Measurements from ENCODE around the gene GPRC5B. TPM values are rescaled to one million over a fixed set of nuclear protein-coding genes. Genes with fewer than 3 reads are reported as not detected.

The GPRC5B gene
- total and polyA plus RNA-seq, 9 donors: 24.3 to 99.9 (median 46.9) TPM

DNA sequence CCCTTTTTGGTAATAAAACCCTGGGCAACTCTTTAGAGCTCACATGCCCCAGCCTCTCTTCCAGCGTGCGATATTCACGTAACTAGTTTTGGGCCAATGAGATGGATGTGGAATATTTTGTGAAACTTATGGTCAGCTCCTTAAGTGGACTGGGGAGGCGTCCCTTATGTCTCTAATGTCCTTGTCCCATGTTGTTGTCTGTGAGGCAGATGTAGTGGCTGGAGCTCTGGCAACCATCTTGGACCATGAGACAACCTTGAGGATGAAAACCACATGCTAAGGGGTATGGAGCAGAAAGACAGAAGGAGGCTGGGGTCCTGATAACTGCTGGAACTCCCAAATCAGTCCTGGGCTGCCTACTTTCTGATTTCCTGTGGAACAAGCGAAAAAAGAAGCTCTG is 31.4 kb upstream of the GPRC5B start:
- DNase-seq: no peak
- Histone ChIP-seq H3K4me3 (no peak overlapping the region), H3K4me1 (ENCODE audit: insufficient read depth) (no peaks in the 10 kb centered on the region), H3K36me3 (no peaks in the 10 kb centered on the region), H3K27ac (no peak overlapping the region), H3K9me3 (no peaks in the 10 kb centered on the region), H3K27me3 (no peaks in the 10 kb centered on the region)
- intact Hi-C loops (cut with DNase I): loop anchor here in 1 of 4 donors (10.0 kb wide), 1 partner anchor 449 kb away; no protein-coding TSS in a partner anchor
- TF ChIP-seq, protein P1, sequence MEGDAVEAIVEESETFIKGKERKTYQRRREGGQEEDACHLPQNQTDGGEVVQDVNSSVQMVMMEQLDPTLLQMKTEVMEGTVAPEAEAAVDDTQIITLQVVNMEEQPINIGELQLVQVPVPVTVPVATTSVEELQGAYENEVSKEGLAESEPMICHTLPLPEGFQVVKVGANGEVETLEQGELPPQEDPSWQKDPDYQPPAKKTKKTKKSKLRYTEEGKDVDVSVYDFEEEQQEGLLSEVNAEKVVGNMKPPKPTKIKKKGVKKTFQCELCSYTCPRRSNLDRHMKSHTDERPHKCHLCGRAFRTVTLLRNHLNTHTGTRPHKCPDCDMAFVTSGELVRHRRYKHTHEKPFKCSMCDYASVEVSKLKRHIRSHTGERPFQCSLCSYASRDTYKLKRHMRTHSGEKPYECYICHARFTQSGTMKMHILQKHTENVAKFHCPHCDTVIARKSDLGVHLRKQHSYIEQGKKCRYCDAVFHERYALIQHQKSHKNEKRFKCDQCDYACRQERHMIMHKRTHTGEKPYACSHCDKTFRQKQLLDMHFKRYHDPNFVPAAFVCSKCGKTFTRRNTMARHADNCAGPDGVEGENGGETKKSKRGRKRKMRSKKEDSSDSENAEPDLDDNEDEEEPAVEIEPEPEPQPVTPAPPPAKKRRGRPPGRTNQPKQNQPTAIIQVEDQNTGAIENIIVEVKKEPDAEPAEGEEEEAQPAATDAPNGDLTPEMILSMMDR (IDR thresholded peaks at IDR 0.05): no peak
- TF ChIP-seq EP300 (IDR thresholded peaks at IDR 0.05): no peak
- TF ChIP-seq POLR2A (IDR thresholded peaks at IDR 0.05): no peak
- 84 to 87% (median 86%) methylated on average over 5 of the region's 5 CpGs for WGBS, 3 donors

DNA sequence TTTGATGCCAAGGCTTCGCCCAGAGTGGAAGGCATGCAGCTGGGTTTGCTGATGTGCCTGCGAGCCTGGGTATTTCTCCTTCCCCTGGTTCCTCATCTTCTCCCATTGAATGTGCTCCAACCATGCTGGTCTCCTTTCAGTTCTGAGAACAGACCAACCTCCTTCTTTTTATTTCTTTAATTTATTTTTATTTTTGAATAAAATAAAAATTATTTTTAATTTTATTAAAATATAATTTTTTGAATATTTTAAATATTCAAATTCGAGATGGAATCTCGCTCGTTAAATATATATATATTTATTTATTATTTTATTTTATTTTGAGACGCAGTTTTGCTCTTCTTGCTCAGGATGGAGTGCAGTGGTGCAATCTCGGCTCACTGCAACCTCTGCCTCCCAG is 30.2 kb upstream of the GPRC5B start:
- TF ChIP-seq POLR2A (IDR thresholded peaks at IDR 0.05): no peak
- TF ChIP-seq, protein P1 (IDR thresholded peaks at IDR 0.05): no peak
- no peak for TF ChIP-seq EP300 (IDR thresholded peaks at IDR 0.05)
- no peaks in the 10 kb centered on the region for H3K9me3 ChIP-seq
- no peaks in the 10 kb centered on the region for H3K27me3 ChIP-seq
- H3K4me3 ChIP-seq: no peak overlapping the region
- DNase-seq: no peak
- H3K4me1 ChIP-seq (ENCODE audit: insufficient read depth): no peaks in the 10 kb centered on the region
- intact Hi-C loops (cut with DNase I): loop anchor here in 1 of 4 donors (10.0 kb wide), 1 partner anchor 450 kb away; no protein-coding TSS in a partner anchor
- WGBS, 3 donors: 87 to 91% (median 89%) methylated on average over 7 of the region's 7 CpGs
- no peaks in the 10 kb centered on the region for H3K36me3 ChIP-seq
- no peak overlapping the region for H3K27ac ChIP-seq

DNA sequence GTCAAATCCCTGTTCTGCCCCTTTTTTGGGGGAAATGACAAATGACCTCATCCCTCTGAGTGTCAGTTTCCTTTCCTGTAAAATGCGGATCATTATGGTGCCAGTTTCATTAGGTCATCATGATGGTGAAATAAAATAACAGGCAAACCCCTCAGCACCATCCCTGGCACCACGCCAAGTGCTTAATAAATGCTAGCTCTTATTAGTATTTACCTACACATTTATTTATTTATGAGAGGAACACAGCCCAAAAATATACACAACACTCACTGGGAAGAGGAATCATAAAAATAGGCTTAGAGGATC is 28.6 kb upstream of the GPRC5B start:
- Histone ChIP-seq H3K9me3 (no peaks in the 10 kb centered on the region), H3K27me3 (no peaks in the 10 kb centered on the region), H3K4me3 (no peak overlapping the region), H3K4me1 (ENCODE audit: insufficient read depth) (no peaks in the 10 kb centered on the region), H3K36me3 (no peaks in the 10 kb centered on the region), H3K27ac (no peak overlapping the region)
- WGBS, 3 donors: 41 to 57% (median 53%) methylated on average over 2 of the region's 2 CpGs
- TF ChIP-seq EP300 (IDR thresholded peaks at IDR 0.05) (no peak), POLR2A (IDR thresholded peaks at IDR 0.05) (no peak)
- TF ChIP-seq, protein P1 (IDR thresholded peaks at IDR 0.05): no peak
- intact Hi-C loops (cut with DNase I): loop anchor here in 1 of 4 donors (10.0 kb wide), 1 partner anchor 452 kb away; no protein-coding TSS in a partner anchor
- no peak for DNase-seq

DNA sequence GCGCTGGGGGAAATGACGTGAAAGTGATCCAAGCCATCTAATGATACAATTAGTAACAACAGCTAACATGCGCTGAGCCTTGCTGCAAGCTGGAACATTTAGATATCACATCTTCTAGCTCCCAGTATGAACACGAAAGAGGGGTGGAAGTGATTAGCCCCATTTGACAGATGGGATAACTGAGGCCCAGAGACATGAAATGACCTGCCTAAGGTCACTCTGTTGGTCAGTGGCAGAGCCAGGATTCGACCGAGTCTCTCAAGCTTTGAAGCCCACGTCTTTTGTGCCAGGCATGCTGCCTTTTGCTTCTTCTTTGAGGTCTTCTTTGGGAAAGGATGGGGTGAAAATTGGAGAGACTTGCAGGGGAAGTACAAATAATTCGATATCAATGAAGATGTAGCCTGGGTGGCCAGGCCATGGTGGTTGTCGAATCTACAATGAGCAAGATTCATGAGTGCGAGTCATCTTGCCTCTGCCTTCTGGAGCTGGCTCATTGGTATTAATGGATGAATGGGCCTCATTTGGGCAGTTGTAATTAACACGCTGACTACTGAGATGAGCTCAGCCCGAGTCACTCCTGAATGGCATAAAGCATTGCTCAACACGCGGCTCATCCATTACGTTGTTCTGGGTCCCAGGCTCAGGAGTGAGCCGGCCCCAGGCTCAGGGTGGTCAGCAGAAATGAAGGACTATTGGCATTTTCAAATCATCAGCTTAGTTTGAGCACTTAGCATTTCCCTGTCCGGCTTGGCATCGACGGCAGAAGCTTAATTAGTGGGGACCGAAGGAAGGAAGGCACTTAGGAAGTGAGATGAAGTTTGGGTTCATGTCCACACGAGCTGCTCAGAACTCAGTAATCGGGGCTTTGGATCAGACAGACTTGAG is 28.0 kb upstream of the GPRC5B start:
- no peak for DNase-seq
- intact Hi-C loops (cut with DNase I): loop anchor here in 1 of 4 donors (10.0 kb wide), 1 partner anchor 452 kb away; no protein-coding TSS in a partner anchor
- no peaks in the 10 kb centered on the region for H3K36me3 ChIP-seq
- H3K27ac ChIP-seq: no peak overlapping the region
- no peaks in the 10 kb centered on the region for H3K27me3 ChIP-seq
- no peaks in the 10 kb centered on the region for H3K9me3 ChIP-seq
- WGBS, 3 donors: 73 to 80% (median 74%) methylated on average over 22 of the region's 22 CpGs
- H3K4me3 ChIP-seq: no peak overlapping the region
- no peaks in the 10 kb centered on the region for H3K4me1 ChIP-seq (ENCODE audit: insufficient read depth)
- TF ChIP-seq, protein P1 (IDR thresholded peaks at IDR 0.05): no peak
- TF ChIP-seq EP300 (IDR thresholded peaks at IDR 0.05): no peak
- TF ChIP-seq POLR2A (IDR thresholded peaks at IDR 0.05): no peak
